Colonic mucosa (tissue), 4 donors: ENCODE data around the gene SMIM30. TPM values are rescaled to one million over a fixed set of nuclear protein-coding genes. Genes with fewer than 3 reads are reported as not detected.

Experiments
- DNase-seq: peaks from one replicate; pipeline ENCODE4 v3.0.0-alpha.2; 2020
- H3K27ac ChIP-seq: fragments of 200-600 bp; one replicate; pipeline ENCODE4 v1.8.0; 2021
- H3K27me3 ChIP-seq: fragments of 200-600 bp; one replicate; pipeline ENCODE4 v1.8.0; 2021
- H3K36me3 ChIP-seq: fragments of 200-600 bp; one replicate; pipeline ENCODE4 v1.8.0; 2021
- H3K4me1 ChIP-seq: fragments of 200-600 bp; one replicate; pipeline ENCODE4 v1.8.0; 2021; ENCODE audit warnings: mild to moderate bottlenecking
- H3K4me3 ChIP-seq: fragments of 200-600 bp; one replicate; pipeline ENCODE4 v1.8.0; 2021
- H3K9ac ChIP-seq, 2 donors: one replicate each; pipeline ENCODE4 v1.7.0; 2013; ENCODE audit warnings: control low read depth in 2 of 2, low read depth in 2 of 2, low read length in 2 of 2
- H3K9me3 ChIP-seq: fragments of 200-600 bp; one replicate; pipeline ENCODE4 v1.8.0; 2021
- intact Hi-C: fragments of 100-400 bp; cut with DNase I; formaldehyde crosslinking; loops from one replicate; pipeline ENCODE4 v1.14.1; 2022
- total RNA-seq, 2 donors: library from RNA; stranded (reverse); fragmentation: NEBNext Ultra II Directional in 1 of 2; extraction: Animal tissue kit (Norgen Biotek cat#: 25700) in 1 of 2; gene quantifications; one replicate each; pipeline ENCODE4 v1.2.1, GENCODE V29; 2021
- TF ChIP-seq, protein P1 (sequence below): fragments of 200-600 bp; IDR thresholded peaks from one replicate; pipeline ENCODE4 v1.8.0; 2022; ENCODE audit warnings: antibody characterized with exemption, mild to moderate bottlenecking
- donor health status: healthy.
- donor health status: DM: no; HTN: no; CAD: no.
- donor health status: DM: no; HTN: no; CAD: no.

SMIM30 gene
- total RNA-seq, 2 donors from 2014 or later = 24.5 to 29.1 TPM

DNA sequence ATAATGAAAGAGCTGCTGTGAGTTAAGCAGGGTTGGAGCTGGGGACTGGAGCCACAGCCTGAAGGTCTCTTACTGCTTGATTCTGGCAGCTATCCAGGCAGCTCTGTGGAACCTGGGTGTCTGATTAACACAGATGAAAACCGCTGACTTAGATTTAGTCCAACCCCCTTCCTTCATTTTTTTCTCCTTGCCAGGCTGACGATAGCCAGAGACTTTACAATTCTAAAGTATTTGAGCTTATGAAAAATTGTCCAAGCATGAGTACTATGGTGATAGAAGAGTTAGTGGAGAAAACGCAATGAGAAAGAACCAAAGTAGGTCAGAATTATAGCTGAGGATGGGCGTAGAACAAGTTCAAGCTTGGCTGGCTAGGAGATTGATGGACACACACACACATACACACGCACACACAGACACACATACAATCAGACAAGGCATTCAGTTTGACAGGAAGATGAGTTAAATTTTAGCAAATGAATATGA is 18.2 kb downstream of the SMIM30 start:
- Histone ChIP-seq H3K9me3 (no peaks in the 10 kb centered on the region), H3K4me1 (no peaks in the 10 kb centered on the region), H3K9ac (no peak overlapping the region), H3K36me3 (no peaks in the 10 kb centered on the region), H3K27me3 (no peaks in the 10 kb centered on the region), H3K27ac (no peak overlapping the region), H3K4me3 (no peak overlapping the region)
- TF ChIP-seq, protein P1, sequence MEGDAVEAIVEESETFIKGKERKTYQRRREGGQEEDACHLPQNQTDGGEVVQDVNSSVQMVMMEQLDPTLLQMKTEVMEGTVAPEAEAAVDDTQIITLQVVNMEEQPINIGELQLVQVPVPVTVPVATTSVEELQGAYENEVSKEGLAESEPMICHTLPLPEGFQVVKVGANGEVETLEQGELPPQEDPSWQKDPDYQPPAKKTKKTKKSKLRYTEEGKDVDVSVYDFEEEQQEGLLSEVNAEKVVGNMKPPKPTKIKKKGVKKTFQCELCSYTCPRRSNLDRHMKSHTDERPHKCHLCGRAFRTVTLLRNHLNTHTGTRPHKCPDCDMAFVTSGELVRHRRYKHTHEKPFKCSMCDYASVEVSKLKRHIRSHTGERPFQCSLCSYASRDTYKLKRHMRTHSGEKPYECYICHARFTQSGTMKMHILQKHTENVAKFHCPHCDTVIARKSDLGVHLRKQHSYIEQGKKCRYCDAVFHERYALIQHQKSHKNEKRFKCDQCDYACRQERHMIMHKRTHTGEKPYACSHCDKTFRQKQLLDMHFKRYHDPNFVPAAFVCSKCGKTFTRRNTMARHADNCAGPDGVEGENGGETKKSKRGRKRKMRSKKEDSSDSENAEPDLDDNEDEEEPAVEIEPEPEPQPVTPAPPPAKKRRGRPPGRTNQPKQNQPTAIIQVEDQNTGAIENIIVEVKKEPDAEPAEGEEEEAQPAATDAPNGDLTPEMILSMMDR = no peak
- intact Hi-C loops = no loop called here
- no peak for DNase-seq

DNA sequence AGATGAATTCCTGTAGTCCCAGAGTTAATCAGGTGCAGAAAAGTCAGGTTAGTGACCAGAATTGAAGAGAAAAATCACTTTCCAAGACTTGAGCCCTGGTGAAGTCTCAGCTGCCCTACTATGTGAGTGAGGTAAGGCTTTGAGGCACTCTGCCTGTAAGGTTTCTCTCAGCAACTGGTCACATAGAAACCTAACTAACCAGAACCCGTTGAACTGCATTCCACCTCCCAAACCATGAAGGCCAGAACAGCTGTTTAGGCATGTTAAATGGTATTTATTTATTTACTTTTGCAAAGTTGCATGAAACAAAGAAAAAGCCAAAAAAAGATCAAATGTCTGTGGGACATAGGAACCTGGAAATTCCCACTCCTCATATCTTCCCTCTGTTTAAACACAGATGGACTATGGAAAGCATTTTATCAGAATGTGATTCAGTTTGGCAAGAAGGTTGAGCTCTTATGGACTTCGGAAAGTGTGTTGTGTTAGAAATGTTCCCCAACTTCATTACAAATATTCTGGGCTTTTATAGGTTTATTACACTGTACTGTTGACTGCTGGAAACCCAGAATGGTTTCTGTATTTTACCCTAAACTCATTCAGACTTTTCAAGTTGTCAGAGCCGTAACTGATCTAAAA is 19.0 kb downstream of the SMIM30 start:
- no peaks in the 10 kb centered on the region for H3K36me3 ChIP-seq
- DNase-seq = no peak
- no peak overlapping the region for H3K9ac ChIP-seq
- H3K27me3 ChIP-seq = no peaks in the 10 kb centered on the region
- H3K9me3 ChIP-seq = no peaks in the 10 kb centered on the region
- H3K4me1 ChIP-seq = no peaks in the 10 kb centered on the region
- TF ChIP-seq, protein P1 = no peak
- no peak overlapping the region for H3K27ac ChIP-seq
- intact Hi-C loops = no loop called here
- H3K4me3 ChIP-seq = no peak overlapping the region

DNA sequence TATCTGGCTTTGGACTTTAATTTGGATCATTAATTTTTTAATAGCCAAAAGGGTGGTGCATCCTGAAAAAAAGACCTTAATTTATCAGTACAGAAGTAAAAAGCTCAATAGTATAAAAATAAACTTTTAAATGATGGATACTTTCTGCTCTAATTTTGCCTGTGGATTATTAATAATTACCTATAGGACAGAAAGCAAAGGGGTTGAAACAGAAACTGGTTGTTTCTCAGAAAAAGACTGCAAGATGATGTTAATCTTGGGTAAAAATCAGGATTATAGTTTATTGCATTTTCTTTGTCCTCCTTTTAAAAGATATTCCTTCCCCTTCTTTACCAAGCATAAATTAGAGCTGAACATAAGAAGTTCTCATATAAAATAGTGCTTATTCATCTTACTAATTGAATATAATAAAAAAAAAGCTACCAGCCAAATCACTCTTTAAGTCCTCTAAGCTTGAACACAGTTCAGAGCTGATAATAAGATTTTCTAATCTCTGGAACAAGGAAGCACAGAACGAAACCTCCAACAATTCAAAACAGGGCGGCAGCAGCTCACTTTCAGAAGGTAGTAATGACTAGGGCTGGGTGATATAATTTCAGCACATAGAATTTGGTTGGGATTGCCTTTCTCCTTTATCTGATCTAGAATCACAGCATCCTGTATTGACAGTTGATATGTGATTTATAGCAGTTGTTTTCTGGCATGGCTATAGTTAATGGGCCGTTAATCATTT is 23.7 kb downstream of the SMIM30 start:
- H3K4me1 ChIP-seq = no peaks in the 10 kb centered on the region
- no peaks in the 10 kb centered on the region for H3K27me3 ChIP-seq
- H3K9me3 ChIP-seq = no peaks in the 10 kb centered on the region
- DNase-seq = no peak
- TF ChIP-seq, protein P1 = no peak
- no peak overlapping the region for H3K27ac ChIP-seq
- H3K4me3 ChIP-seq = no peak overlapping the region
- intact Hi-C loops = no loop called here
- H3K9ac ChIP-seq = no peak overlapping the region
- no peaks in the 10 kb centered on the region for H3K36me3 ChIP-seq

DNA sequence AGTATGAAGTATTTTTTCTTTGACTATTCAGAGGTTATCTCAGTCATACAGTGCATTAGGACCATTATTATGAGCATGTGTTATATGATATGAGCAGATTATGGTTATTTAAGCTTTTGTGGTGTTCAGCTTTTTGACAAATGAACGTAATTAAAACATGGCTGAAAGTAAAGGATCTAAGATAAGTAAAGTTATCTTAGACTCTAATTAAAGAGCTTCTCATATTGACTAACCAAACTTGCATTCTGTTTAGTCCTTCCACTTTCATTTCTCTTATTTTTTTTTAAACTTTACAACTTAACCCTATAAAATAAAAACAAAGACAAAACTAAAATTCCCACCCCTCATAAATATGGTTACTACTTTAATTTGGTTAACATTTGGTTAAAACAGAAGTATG is 24.8 kb downstream of the SMIM30 start:
- Histone ChIP-seq H3K9ac (no peak overlapping the region), H3K4me3 (no peak overlapping the region), H3K9me3 (no peaks in the 10 kb centered on the region)

DNA sequence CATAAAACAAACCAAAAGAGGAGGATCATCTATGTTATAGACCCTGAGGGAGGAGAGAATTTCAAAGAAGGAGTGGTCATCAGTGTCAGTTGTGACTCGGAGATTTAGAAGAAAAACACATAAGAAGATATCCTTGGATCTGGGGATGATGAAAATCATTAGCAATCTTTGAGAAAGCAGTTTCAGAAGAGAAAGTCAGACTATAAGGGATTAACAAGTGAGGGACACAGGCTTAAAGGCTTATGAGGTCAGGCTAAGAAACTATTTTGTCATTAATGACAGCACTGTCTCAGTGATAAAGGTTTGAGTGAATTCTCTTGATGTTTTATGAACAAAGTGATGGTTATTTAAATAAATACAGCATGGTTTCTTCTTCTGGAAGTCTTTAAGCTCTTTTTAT is 25.6 kb downstream of the SMIM30 start:
- Histone ChIP-seq H3K4me3 (no peak overlapping the region), H3K9me3 (no peaks in the 10 kb centered on the region), H3K27ac (no peak overlapping the region), H3K4me1 (no peaks in the 10 kb centered on the region), H3K27me3 (no peaks in the 10 kb centered on the region), H3K36me3 (no peaks in the 10 kb centered on the region), H3K9ac (no peak overlapping the region)
- DNase-seq = no peak
- TF ChIP-seq, protein P1 = no peak
- intact Hi-C loops = no loop called here

More for the DNA sequence above, 24.8 kb downstream of the SMIM30 start:
- H3K36me3 ChIP-seq = no peaks in the 10 kb centered on the region
- no peaks in the 10 kb centered on the region for H3K27me3 ChIP-seq
- TF ChIP-seq, protein P1 = no peak
- H3K4me1 ChIP-seq = no peaks in the 10 kb centered on the region
- intact Hi-C loops = no loop called here
- H3K27ac ChIP-seq = no peak overlapping the region
- no peak for DNase-seq
